NT2/D1 (cell line): ENCODE data around the gene ATP1B4.

Source experiments
- SUZ12 ChIP-seq: IDR thresholded peaks from 2 replicates; pipeline ENCODE4 v1.6.1; 2011; ENCODE audit not compliant: insufficient read length, insufficient read depth; ENCODE audit errors: extremely low read depth
- YY1 ChIP-seq: IDR thresholded peaks from 2 replicates; pipeline ENCODE4 v1.6.1; 2011; ENCODE audit not compliant: insufficient read length, insufficient read depth
- ZNF274 ChIP-seq: IDR thresholded peaks from 2 replicates; pipeline ENCODE4 v1.6.1; 2011; ENCODE audit warnings: mild to moderate bottlenecking, low read depth, low read length

DNA sequence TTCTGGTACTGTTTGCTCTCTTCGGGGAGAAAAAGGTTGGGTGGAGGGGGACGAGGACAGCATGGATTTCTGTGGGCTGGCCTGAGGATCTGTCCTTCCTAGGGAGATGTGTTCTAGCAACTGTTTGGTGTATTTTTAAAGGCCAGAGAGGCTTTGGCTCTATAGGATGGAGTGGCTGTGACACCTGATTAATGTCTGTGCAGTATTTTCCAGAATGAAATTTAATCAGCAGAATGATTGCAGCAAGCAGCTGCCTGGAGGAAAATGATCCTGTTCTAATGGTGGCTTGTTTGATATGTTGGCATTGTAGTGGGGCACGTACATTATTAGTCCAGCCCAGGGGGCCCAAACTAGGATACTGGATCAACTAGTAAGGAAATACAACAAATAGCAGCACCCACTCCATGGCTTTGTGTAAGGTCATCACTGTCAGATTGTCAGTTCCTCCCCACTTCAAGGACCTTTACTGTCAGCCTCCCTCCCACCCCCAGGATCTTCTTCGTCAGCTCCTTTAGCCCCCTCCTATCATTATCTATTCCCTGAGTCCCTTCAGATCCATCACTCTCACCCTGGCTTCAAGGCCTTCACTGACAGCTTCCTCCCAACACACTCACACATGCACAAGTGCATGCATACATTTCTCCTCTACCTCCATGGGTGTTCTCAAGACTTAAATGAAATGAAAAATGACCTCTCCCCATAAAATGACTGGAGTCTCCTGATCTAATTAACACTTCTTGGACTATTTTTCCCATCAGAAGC, 40.2 kb upstream of the ATP1B4 start:
- TF ChIP-seq YY1 (no peak), SUZ12 (no peak), ZNF274 (no peak)
